Neural progenitor cell (in vitro differentiated cells): ENCODE results near the gene OSCP1.

Experiments
- EZH2 ChIP-seq: fragments of 200-600 bp; sonication (generic); IDR thresholded peaks from 2 replicates; pipeline ENCODE4 v1.6.1; 2017; ENCODE audit warnings: antibody characterized with exemption, mild to moderate bottlenecking, moderate library complexity
- TF ChIP-seq, protein P1 (sequence below): fragments of 200-600 bp; sonication (generic); IDR thresholded peaks from 2 replicates; pipeline ENCODE4 v1.5.1; 2017; ENCODE audit warnings: antibody characterized with exemption, mild to moderate bottlenecking

GRCh38 chr1:36400514-36400824, 49.8 kb downstream of the OSCP1 start:
- TF ChIP-seq, protein P1, sequence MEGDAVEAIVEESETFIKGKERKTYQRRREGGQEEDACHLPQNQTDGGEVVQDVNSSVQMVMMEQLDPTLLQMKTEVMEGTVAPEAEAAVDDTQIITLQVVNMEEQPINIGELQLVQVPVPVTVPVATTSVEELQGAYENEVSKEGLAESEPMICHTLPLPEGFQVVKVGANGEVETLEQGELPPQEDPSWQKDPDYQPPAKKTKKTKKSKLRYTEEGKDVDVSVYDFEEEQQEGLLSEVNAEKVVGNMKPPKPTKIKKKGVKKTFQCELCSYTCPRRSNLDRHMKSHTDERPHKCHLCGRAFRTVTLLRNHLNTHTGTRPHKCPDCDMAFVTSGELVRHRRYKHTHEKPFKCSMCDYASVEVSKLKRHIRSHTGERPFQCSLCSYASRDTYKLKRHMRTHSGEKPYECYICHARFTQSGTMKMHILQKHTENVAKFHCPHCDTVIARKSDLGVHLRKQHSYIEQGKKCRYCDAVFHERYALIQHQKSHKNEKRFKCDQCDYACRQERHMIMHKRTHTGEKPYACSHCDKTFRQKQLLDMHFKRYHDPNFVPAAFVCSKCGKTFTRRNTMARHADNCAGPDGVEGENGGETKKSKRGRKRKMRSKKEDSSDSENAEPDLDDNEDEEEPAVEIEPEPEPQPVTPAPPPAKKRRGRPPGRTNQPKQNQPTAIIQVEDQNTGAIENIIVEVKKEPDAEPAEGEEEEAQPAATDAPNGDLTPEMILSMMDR = no peak
- TF ChIP-seq EZH2 = no peak
